Esophagus muscularis mucosa (tissue), 4 donors: ENCODE results near the gene HIP1R.

Experiments used
- EP300 ChIP-seq: sonication (generic); formaldehyde crosslinking; IDR thresholded peaks from one replicate; pipeline ENCODE4 v1.6.1; 2017; ENCODE audit warnings: antibody characterized with exemption
- POLR2A ChIP-seq: fragments of 450-650 bp; IDR thresholded peaks from one replicate; pipeline ENCODE4 v1.6.1; 2017; ENCODE audit warnings: antibody characterized with exemption, moderate library complexity, mild to moderate bottlenecking, low read depth
- POLR2AphosphoS5 ChIP-seq, 2 donors: sonication (generic); formaldehyde crosslinking; IDR thresholded peaks; one replicate each; pipeline ENCODE4 v1.6.1; 2017; ENCODE audit warnings: antibody characterized with exemption in 2 of 2
- TF ChIP-seq, protein P1 (sequence below), 3 experiments: fragments of 200-600 bp in 2 of 3; fragments of 450-650 bp in 1 of 3; sonication (generic) in 2 of 3; IDR thresholded peaks; one replicate each; pipeline ENCODE4 v1.5.1; 2017 to 2019; ENCODE audit warnings: antibody characterized with exemption in 3 of 3, mild to moderate bottlenecking in 2 of 3, moderate library complexity in 1 of 3

GRCh38 chr12:122869207-122869973, 34.1 kb downstream of the HIP1R start:
- TF ChIP-seq POLR2A (no peak), POLR2AphosphoS5 (IDR thresholded peaks at IDR 0.05) (no peak), EP300 (no peak)
- TF ChIP-seq, protein P1, sequence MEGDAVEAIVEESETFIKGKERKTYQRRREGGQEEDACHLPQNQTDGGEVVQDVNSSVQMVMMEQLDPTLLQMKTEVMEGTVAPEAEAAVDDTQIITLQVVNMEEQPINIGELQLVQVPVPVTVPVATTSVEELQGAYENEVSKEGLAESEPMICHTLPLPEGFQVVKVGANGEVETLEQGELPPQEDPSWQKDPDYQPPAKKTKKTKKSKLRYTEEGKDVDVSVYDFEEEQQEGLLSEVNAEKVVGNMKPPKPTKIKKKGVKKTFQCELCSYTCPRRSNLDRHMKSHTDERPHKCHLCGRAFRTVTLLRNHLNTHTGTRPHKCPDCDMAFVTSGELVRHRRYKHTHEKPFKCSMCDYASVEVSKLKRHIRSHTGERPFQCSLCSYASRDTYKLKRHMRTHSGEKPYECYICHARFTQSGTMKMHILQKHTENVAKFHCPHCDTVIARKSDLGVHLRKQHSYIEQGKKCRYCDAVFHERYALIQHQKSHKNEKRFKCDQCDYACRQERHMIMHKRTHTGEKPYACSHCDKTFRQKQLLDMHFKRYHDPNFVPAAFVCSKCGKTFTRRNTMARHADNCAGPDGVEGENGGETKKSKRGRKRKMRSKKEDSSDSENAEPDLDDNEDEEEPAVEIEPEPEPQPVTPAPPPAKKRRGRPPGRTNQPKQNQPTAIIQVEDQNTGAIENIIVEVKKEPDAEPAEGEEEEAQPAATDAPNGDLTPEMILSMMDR (IDR thresholded peaks at IDR 0.05): no peak
